Measurements from ENCODE around the gene PCNP. TPM values are rescaled to one million over a fixed set of nuclear protein-coding genes. Genes with fewer than 3 reads are reported as not detected.
"Not testable (repeated sequence)": the region's sequence is repeated elsewhere in the genome, so short reads cannot be mapped to it uniquely, and the experiment has no call there.

The PCNP gene
- total RNA-seq, 1 experiment from 2014 or later, result 194 TPM

GRCh38 chr3:101548527-101549105, 25.4 kb upstream of the PCNP start:
- POLR2A ChIA-PET (ENCODE audit: low non-redundant PET), result interaction anchor here (0.5 kb wide), 1 partner anchor 1180 kb away, joined by 4 read pairs; no protein-coding TSS in a partner anchor
- Histone ChIP-seq H3K9me3 (ENCODE audit: low read depth, low read length, poor library complexity, severe bottlenecking) (no peaks in the 10 kb centered on the region), H3K4me3 (ENCODE audit: low read depth, low read length, poor library complexity, severe bottlenecking) (no peak overlapping the region), H3K27me3 (replicated peaks; ENCODE audit: insufficient read depth, low read depth, low read length, poor library complexity) (no peaks in the 10 kb centered on the region), H3K27ac (ENCODE audit: low read depth, low read length, poor library complexity, severe bottlenecking) (no peak overlapping the region), H3K4me1 (ENCODE audit: insufficient read depth, low read length, poor library complexity, severe bottlenecking) (no peaks in the 10 kb centered on the region), H3K36me3 (ENCODE audit: insufficient read depth, low read length, poor library complexity, severe bottlenecking) (no peaks in the 10 kb centered on the region)
- CTCF ChIA-PET, result no interaction called here
- TF ChIP-seq EZH2 (IDR thresholded peaks at IDR 0.05; ENCODE audit: borderline replicate concordance, low read depth, low read length, poor library complexity, severe bottlenecking), result no peak
- TF ChIP-seq CTCF (conservative IDR thresholded peaks at IDR 0.05; ENCODE audit: low read depth, low read length), result no peak
- BruUV-seq (replicated peaks), result no TSS peak
- intact Hi-C loops (cut with micrococcal nuclease; ENCODE audit: unreplicated experiment), result no loop called here
- DNase-seq (ENCODE audit: low spot score), result no peak

GRCh38 chr3:101549473-101549872, 24.5 kb upstream of the PCNP start:
- no TSS peak for BruUV-seq (replicated peaks)
- Histone ChIP-seq H3K4me3 (ENCODE audit: low read depth, low read length, poor library complexity, severe bottlenecking) (no peak overlapping the region), H3K9me3 (ENCODE audit: low read depth, low read length, poor library complexity, severe bottlenecking) (no peaks in the 10 kb centered on the region), H3K4me1 (ENCODE audit: insufficient read depth, low read length, poor library complexity, severe bottlenecking) (no peaks in the 10 kb centered on the region), H3K27ac (ENCODE audit: low read depth, low read length, poor library complexity, severe bottlenecking) (no peak overlapping the region), H3K36me3 (ENCODE audit: insufficient read depth, low read length, poor library complexity, severe bottlenecking) (no peaks in the 10 kb centered on the region), H3K27me3 (replicated peaks; ENCODE audit: insufficient read depth, low read depth, low read length, poor library complexity) (no peaks in the 10 kb centered on the region)
- ChIA-PET POLR2A (ENCODE audit: low non-redundant PET) (interaction anchor here (0.7 kb wide), 1 partner anchor 12 kb away, joined by 6 read pairs; no protein-coding TSS in a partner anchor), CTCF (no interaction called here)
- intact Hi-C loops (cut with micrococcal nuclease; ENCODE audit: unreplicated experiment), result no loop called here
- DNase-seq (ENCODE audit: low spot score), result no peak
- TF ChIP-seq CTCF (conservative IDR thresholded peaks at IDR 0.05; ENCODE audit: low read depth, low read length) (no peak), EZH2 (IDR thresholded peaks at IDR 0.05; ENCODE audit: borderline replicate concordance, low read depth, low read length, poor library complexity, severe bottlenecking) (no peak)

GRCh38 chr3:101551359-101552081, 22.5 kb upstream of the PCNP start:
- H3K36me3 ChIP-seq (ENCODE audit: insufficient read depth, low read length, poor library complexity, severe bottlenecking); POLR2A ChIA-PET (ENCODE audit: low non-redundant PET); H3K4me3 ChIP-seq (ENCODE audit: low read depth, low read length, poor library complexity, severe bottlenecking); CTCF ChIA-PET; H3K27me3 ChIP-seq (replicated peaks; ENCODE audit: insufficient read depth, low read depth, low read length, poor library complexity); intact Hi-C loops (cut with micrococcal nuclease; ENCODE audit: unreplicated experiment); H3K27ac ChIP-seq (ENCODE audit: low read depth, low read length, poor library complexity, severe bottlenecking); H3K9me3 ChIP-seq (ENCODE audit: low read depth, low read length, poor library complexity, severe bottlenecking); BruUV-seq (replicated peaks); H3K4me1 ChIP-seq (ENCODE audit: insufficient read depth, low read length, poor library complexity, severe bottlenecking); DNase-seq (ENCODE audit: low spot score): not testable (repeated sequence)

- CTCF ChIA-PET; H3K9me3 ChIP-seq (ENCODE audit: low read depth, low read length, poor library complexity, severe bottlenecking); DNase-seq (ENCODE audit: low spot score); H3K4me3 ChIP-seq (ENCODE audit: low read depth, low read length, poor library complexity, severe bottlenecking); H3K27ac ChIP-seq (ENCODE audit: low read depth, low read length, poor library complexity, severe bottlenecking); intact Hi-C loops (cut with micrococcal nuclease; ENCODE audit: unreplicated experiment); BruUV-seq (replicated peaks); POLR2A ChIA-PET (ENCODE audit: low non-redundant PET); H3K27me3 ChIP-seq (replicated peaks; ENCODE audit: insufficient read depth, low read depth, low read length, poor library complexity); H3K36me3 ChIP-seq (ENCODE audit: insufficient read depth, low read length, poor library complexity, severe bottlenecking); H3K4me1 ChIP-seq (ENCODE audit: insufficient read depth, low read length, poor library complexity, severe bottlenecking): not testable (repeated sequence)
Measured at GRCh38 chr3:101553381-101553780, 20.6 kb upstream of the PCNP start.
